K562 (cell line): Measurements from ENCODE around the gene SHANK1. TPM values are rescaled to one million over a fixed set of nuclear protein-coding genes. Genes with fewer than 3 reads are reported as not detected.

Experiments used
- ATF1 ChIP-seq, 2 experiments: fragments of 450-650 bp in 1 of 2; IDR thresholded peaks; 2 replicates each; pipeline ENCODE4 v1.6.1; 2016; ENCODE audit warnings: missing compliant biosample characterization in 1 of 2, missing genetic modification characterization in 1 of 2
- BHLHE40 ChIP-seq: IDR thresholded peaks from 2 replicates; pipeline ENCODE4 v1.6.1; 2011; ENCODE audit warnings: low read length, improper control_type of control experiment
- CBFA2T3 ChIP-seq: fragments of 450-650 bp; IDR thresholded peaks from 2 replicates; pipeline ENCODE4 v1.6.1; 2017
- KHSRP ChIP-seq: fragments of 450-650 bp; IDR thresholded peaks from 2 replicates; pipeline ENCODE4 v1.6.1; 2017
- MNT ChIP-seq, 2 experiments: fragments of 450-650 bp; conservative IDR thresholded peaks; 2 replicates each; pipeline ENCODE4 v1.6.1; 2017; ENCODE audit warnings: mild to moderate bottlenecking in 2 of 2, moderate library complexity in 2 of 2
- ZNF280A ChIP-seq: fragments of 450-650 bp; IDR thresholded peaks from 2 replicates; pipeline ENCODE4 v1.6.1; 2018; ENCODE audit warnings: mild to moderate bottlenecking, low read depth; ENCODE audit not compliant: partially characterized antibody
- ZNF79 ChIP-seq: fragments of 250-450 bp; sonication (Bioruptor Pico); IDR thresholded peaks from 2 replicates; pipeline ENCODE4 v1.4.0; 2020; ENCODE audit warnings: low read depth, mild to moderate bottlenecking, moderate library complexity
- polyA plus RNA-seq, 8 experiments: library from polyadenylated mRNA; depleted of rRNA in 4 of 8; stranded (reverse) in 5 of 8; unstranded in 3 of 8; fragments of >200 nt; fragmentation: Nextera tagmentation in 2 of 8; fragmentation: Illumina TruSeq in 1 of 8; extraction: Ambion mirVana in 2 of 8; extraction: Trizol in 1 of 8; gene quantifications; 2 replicates each; pipeline versions ENCODE4 v1.2.1 to v1.2.3, GENCODE V29; 2011 to 2014; ENCODE audit warnings: inconsistent platforms in 1 of 8, missing spikeins in 1 of 8
- total RNA-seq, 7 experiments: library from RNA; depleted of rRNA in 6 of 7; stranded (reverse); fragments of >200 nt in 6 of 7; fragmentation: Illumina TruSeq in 2 of 7; extraction: Trizol in 2 of 7; gene quantifications; 2 replicates each; pipeline versions ENCODE4 v1.2.1 to v1.2.3, GENCODE V29; 2011 to 2021; ENCODE audit warnings: low replicate concordance in 1 of 7
- TF ChIP-seq, protein P1 (sequence below): fragments of 450-650 bp; formaldehyde crosslinking; IDR thresholded peaks from 2 replicates; pipeline ENCODE4 v1.4.0; 2020; ENCODE audit warnings: mild to moderate bottlenecking, mixed read lengths

Gene SHANK1
- total and polyA plus RNA-seq, 9 of the 15 experiments (the other 6 are each of a cell fraction or from before 2014, with no cell fraction given): 0.33 to 1.3 (median 0.55) TPM; not detected in 2

- TF ChIP-seq KHSRP (peak; percentile 47; the same call in 1 of the 2 replicates), CBFA2T3 (0 out of 2 replicates have a peak, but pooled peaks have one; percentile 10), ZNF79 (CRISPR knock-in tag) (no peak; the same call in 1 of the 2 replicates), ZNF280A (no peak), ATF1 (CRISPR knock-in tag; IDR thresholded peaks at IDR 0.05) (no peak), ATF1 (tag; IDR thresholded peaks at IDR 0.05) (no peak), BHLHE40 (peak; percentile 76), MNT (conservative IDR thresholded peaks at IDR 0.05) (0 out of 4 replicates have a peak, but pooled peaks of 1 of the 2 experiments have one; percentile 24)
- TF ChIP-seq, protein P1, sequence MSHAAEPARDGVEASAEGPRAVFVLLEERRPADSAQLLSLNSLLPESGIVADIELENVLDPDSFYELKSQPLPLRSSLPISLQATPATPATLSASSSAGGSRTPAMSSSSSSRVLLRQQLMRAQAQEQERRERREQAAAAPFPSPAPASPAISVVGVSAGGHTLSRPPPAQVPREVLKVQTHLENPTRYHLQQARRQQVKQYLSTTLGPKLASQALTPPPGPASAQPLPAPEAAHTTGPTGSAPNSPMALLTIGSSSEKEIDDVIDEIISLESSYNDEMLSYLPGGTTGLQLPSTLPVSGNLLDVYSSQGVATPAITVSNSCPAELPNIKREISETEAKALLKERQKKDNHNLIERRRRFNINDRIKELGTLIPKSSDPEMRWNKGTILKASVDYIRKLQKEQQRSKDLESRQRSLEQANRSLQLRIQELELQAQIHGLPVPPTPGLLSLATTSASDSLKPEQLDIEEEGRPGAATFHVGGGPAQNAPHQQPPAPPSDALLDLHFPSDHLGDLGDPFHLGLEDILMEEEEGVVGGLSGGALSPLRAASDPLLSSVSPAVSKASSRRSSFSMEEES (CRISPR knock-in tag): peak; percentile 98
- TF ChIP-seq, all 486 proteins: peak for 37
Observed at GRCh38 chr19:50657222-50657669, 62.4 kb downstream of the SHANK1 start (continued).
